Measurements from ENCODE around the gene FOXJ2. TPM values are rescaled to one million over a fixed set of nuclear protein-coding genes. Genes with fewer than 3 reads are reported as not detected.

Gene FOXJ2
- total and polyA plus RNA-seq, 10 of the 15 experiments (the other 5 are each of a cell fraction or from before 2014, with no cell fraction given): 1.4 to 9.3 (median 4.8) TPM

DNA sequence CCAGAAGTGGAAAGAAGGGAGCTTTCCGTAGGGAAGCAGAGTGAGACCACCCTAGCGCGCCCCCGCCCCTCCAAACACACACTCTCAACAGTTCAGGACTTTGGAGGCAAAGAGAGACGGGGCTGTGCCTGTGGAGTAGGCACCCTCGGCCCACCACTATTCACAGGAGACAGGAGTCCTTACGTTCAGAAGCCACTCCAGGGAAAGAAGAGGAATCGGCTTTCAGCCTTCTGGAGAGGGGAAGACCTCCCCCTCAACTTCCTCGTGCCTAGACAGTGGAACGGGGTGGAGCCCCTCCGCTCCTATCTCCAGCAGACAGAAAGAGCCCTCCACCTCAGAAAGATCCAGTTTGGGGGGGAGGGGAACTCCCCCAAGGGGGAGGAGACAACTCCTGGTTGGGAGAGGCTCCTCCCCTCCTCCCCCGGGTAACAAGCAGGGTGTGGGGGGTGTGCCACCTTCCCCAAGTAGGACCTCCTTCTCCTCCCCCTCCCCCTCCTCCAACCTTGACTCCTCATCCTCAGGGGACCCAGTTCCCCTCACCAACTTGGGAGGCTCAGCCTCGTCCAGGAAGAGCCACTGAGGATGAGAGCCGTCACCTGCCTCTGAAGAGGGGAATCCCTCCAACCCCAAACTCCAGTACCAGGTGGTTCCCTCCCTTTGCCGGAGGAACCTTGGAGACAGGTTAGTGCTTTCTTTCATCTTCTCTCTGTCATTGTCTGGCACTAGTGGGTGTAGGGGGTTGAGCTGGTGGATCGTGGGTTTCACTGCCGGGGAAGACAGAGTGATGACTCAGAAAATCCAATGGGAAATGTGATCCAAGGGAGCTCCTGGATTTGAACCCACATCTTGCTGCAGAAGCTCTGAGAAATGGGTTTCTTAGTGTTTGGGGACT lies 883 bp downstream of the FOXJ2 start:
- no peaks in the 10 kb centered on the region for H3K9me3 ChIP-seq (replicated peaks; ENCODE audit: control insufficient read depth, insufficient read depth, low read length)
- H2AFZ ChIP-seq (ENCODE audit: control insufficient read depth, low read depth, low read length): peak overlapping the region; percentile 88
- ChIA-PET POLR2A (interaction anchor here (0.8 to 2.5 kb wide), 2 partner anchors 12 to 55 kb away, joined by 3 to 5 read pairs; no protein-coding TSS in a partner anchor), SMC1A (ENCODE audit: uncharacterized antibody, unreplicated experiment) (interaction anchor here (1.0 to 1.7 kb wide), 4 partner anchors 10 to 100 kb away, joined by 3 to 5 read pairs (median 4); no protein-coding TSS in a partner anchor), CTCF (interaction anchor here (0.7 to 2.0 kb wide), 3 partner anchors 12 to 100 kb away, joined by 3 to 10 read pairs (median 9); no protein-coding TSS in a partner anchor), RAD21 (ENCODE audit: unreplicated experiment) (interaction anchor here (1.5 kb wide), 1 partner anchor 100 kb away, joined by 4 read pairs; no protein-coding TSS in a partner anchor)
- peaks cover 4% of the 10 kb centered on the region; the same call in 1 of the 2 replicates for H4K20me1 ChIP-seq (ENCODE audit: control insufficient read depth, insufficient read depth)
- H3K27ac ChIP-seq (ENCODE audit: control insufficient read depth, insufficient read depth): peak overlapping the region; percentile 71
- BruUV-seq (replicated peaks): no TSS peak
- H3K4me1 ChIP-seq (ENCODE audit: control insufficient read depth, insufficient read depth, low read length): peaks cover 16% of the 10 kb centered on the region
- DNase-seq (ENCODE audit: low read depth, low spot score) (no peak), FAIRE-seq (no peak), ATAC-seq (peak; percentile 49)
- H3K4me3 ChIP-seq: peak overlapping the region; percentile 88
- in situ Hi-C loops (cut with MboI) (no loop called here), intact Hi-C loops (cut with micrococcal nuclease; ENCODE audit: unreplicated experiment) (no loop called here)
- H3K9ac ChIP-seq (ENCODE audit: control insufficient read depth, insufficient read depth, low read length): peak overlapping the region; percentile 83
- no peaks in the 10 kb centered on the region for H3K36me3 ChIP-seq (ENCODE audit: control insufficient read depth in 2 of 2, insufficient read depth in 2 of 2, low read length in 1 of 2)
- peaks cover 12% of the 10 kb centered on the region for H3K79me2 ChIP-seq (ENCODE audit: control insufficient read depth, insufficient read depth, low read length)
- H3K4me2 ChIP-seq (ENCODE audit: control insufficient read depth, insufficient read depth): peak overlapping the region; percentile 99
- 7% methylated on average over 17 of the region's 17 CpGs for WGBS (ENCODE audit: insufficient coverage, insufficient replicate concordance, low lambda C conversion rate, missing lambda C conversion rate)
- H3K27me3 ChIP-seq (replicated peaks in 1 of 2; ENCODE audit: control insufficient read depth in 2 of 2, insufficient read depth in 2 of 2, low read length in 1 of 2): no peaks in the 10 kb centered on the region
- TF ChIP-seq ZNF384 (IDR thresholded peaks at IDR 0.05; ENCODE audit: borderline replicate concordance, low read depth, low read length) (no peak), EED (IDR thresholded peaks at IDR 0.05; ENCODE audit: low read depth) (peak; percentile 42), IKZF1 (conservative IDR thresholded peaks at IDR 0.05) (peak; percentile 68), PBX3 (IDR thresholded peaks at IDR 0.05; ENCODE audit: insufficient replicate concordance, low read depth, low read length) (no peak), TAF1 (IDR thresholded peaks at IDR 0.05; ENCODE audit: borderline replicate concordance, low read depth, low read length) (no peak), SREBF1 (IDR thresholded peaks at IDR 0.05; ENCODE audit: low read length) (no peak), CHD2 (IDR thresholded peaks at IDR 0.05; ENCODE audit: borderline replicate concordance, low read depth, low read length) (no peak), NR2C1 (IDR thresholded peaks at IDR 0.05) (no peak), EGR1 (IDR thresholded peaks at IDR 0.05; ENCODE audit: borderline replicate concordance in 1 of 2, low read depth in 2 of 2, low read length in 2 of 2) (peak in 1 of 2 experiments; percentile 54; a peak in 1 of 3 replicates), IKZF2 (IDR thresholded peaks at IDR 0.05) (peak; percentile 64 to 67), BHLHE40 (IDR thresholded peaks at IDR 0.05; ENCODE audit: borderline replicate concordance in 1 of 2, low read depth in 2 of 2, low read length in 1 of 2) (0 out of 4 replicates have a peak, but pooled peaks of 1 of the 2 experiments have one; percentile 22), RELB (IDR thresholded peaks at IDR 0.05; ENCODE audit: low read depth) (peak; percentile 49; the same call in 1 of the 2 replicates), SUPT20H (IDR thresholded peaks at IDR 0.05; ENCODE audit: borderline replicate concordance, control insufficient read depth, low read depth, low read length) (no peak), NBN (IDR thresholded peaks at IDR 0.05) (peak; percentile 18; the same call in 1 of the 2 replicates), EP300 (IDR thresholded peaks at IDR 0.05; ENCODE audit: borderline replicate concordance in 1 of 2, control insufficient read depth in 1 of 2, low read depth in 2 of 2, low read length in 2 of 2) (0 out of 4 replicates have a peak, but pooled peaks of 1 of the 2 experiments have one; percentile 17), ZSCAN29 (IDR thresholded peaks at IDR 0.05) (no peak)
- TF ChIP-seq, protein P1, sequence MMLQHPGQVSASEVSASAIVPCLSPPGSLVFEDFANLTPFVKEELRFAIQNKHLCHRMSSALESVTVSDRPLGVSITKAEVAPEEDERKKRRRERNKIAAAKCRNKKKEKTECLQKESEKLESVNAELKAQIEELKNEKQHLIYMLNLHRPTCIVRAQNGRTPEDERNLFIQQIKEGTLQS (IDR thresholded peaks at IDR 0.05; ENCODE audit: borderline replicate concordance, extremely low read depth, low read depth, low read length): no peak
